PC-3 (cell line): ENCODE measurements around the gene KIF1B.

Experiments used
- EZH2 ChIP-seq: fragments of 300-600 bp; sonication (generic); IDR thresholded peaks from one replicate; pipeline ENCODE4 v1.6.1; 2017; ENCODE audit warnings: antibody characterized with exemption, mild to moderate bottlenecking, low read length; ENCODE audit not compliant: unreplicated experiment
- EZH2phosphoT487 ChIP-seq: fragments of 300-600 bp; sonication (generic); IDR thresholded peaks from 2 replicates; pipeline ENCODE4 v1.6.1; 2018; ENCODE audit warnings: mild to moderate bottlenecking, antibody characterized with exemption, low read length, borderline replicate concordance
- TF ChIP-seq, protein P1 (sequence below): fragments of 300-600 bp; sonication (generic); conservative IDR thresholded peaks from 2 replicates; pipeline ENCODE4 v1.5.1; 2017; ENCODE audit warnings: antibody characterized with exemption, low read depth, mild to moderate bottlenecking, low read length

DNA sequence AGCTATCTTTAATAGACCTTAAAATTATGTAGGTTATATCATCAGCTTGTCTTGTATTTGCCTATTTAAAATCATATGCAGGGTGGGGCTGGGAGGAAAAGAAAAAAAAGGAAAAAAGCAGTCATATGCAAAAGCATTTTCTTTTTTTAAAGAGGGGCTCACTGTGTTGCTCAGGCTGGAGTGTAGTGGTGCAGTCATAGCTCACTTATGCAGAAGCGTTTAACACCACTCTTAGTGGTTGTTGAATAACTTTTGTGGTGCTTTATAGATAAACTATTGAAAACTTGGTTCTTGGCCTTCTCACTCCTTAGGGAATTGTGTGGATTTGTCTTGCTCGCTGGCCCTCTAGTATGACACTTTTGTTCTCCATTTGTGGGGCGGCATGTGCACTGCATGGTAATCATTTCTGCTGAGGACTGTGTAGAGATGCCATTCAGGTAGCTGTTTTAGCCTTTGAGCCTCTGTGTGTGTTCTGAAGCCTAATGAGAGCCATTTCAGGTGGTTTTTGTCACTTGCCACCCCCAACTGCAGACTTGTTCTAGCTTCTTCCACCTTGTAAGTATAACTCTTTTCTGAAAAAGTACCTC, 77.8 kb downstream of the KIF1B start:
- TF ChIP-seq, protein P1, sequence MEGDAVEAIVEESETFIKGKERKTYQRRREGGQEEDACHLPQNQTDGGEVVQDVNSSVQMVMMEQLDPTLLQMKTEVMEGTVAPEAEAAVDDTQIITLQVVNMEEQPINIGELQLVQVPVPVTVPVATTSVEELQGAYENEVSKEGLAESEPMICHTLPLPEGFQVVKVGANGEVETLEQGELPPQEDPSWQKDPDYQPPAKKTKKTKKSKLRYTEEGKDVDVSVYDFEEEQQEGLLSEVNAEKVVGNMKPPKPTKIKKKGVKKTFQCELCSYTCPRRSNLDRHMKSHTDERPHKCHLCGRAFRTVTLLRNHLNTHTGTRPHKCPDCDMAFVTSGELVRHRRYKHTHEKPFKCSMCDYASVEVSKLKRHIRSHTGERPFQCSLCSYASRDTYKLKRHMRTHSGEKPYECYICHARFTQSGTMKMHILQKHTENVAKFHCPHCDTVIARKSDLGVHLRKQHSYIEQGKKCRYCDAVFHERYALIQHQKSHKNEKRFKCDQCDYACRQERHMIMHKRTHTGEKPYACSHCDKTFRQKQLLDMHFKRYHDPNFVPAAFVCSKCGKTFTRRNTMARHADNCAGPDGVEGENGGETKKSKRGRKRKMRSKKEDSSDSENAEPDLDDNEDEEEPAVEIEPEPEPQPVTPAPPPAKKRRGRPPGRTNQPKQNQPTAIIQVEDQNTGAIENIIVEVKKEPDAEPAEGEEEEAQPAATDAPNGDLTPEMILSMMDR: no peak
- no peak for TF ChIP-seq EZH2
- TF ChIP-seq EZH2phosphoT487: no peak
